Gastroesophageal sphincter (tissue), 3 donors: ENCODE results near the gene TIMM9.

Experiments used
- POLR2A ChIP-seq, 2 donors: fragments of 450-650 bp; IDR thresholded peaks; one replicate each; pipeline ENCODE4 v1.6.1; 2017; ENCODE audit warnings: antibody characterized with exemption in 2 of 2, mild to moderate bottlenecking in 2 of 2, moderate library complexity in 1 of 2
- POLR2AphosphoS5 ChIP-seq: sonication (generic); formaldehyde crosslinking; IDR thresholded peaks from one replicate; pipeline ENCODE4 v1.6.1; 2017; ENCODE audit warnings: antibody characterized with exemption
- TF ChIP-seq, protein P1 (sequence below), 4 experiments: fragments of 200-600 bp in 2 of 4; fragments of 450-650 bp in 2 of 4; sonication (generic) in 1 of 4; IDR thresholded peaks; one replicate each; pipeline ENCODE4 v1.5.1; 2017 to 2019; ENCODE audit warnings: antibody characterized with exemption in 4 of 4, mild to moderate bottlenecking in 2 of 4, moderate library complexity in 2 of 4

DNA sequence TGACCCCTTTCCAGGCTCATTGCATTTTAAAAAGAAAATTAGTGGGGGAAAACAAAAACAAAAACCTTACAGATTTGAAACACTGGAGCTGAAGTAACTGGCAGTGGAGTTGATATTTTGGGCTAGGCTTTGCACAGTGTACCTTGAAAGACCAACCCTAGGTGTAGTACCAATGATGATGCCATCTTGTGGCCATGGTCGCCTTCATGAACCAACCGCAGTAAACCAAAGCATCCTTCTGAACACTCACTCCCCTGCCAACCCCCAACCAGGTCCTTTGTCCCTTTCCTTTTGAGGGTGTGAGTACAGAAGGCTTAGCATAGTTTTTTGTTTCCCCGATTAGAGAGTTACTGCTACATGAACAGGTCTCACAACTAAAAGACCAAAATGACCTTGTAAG lies 25.7 kb downstream of the TIMM9 start:
- TF ChIP-seq, protein P1, sequence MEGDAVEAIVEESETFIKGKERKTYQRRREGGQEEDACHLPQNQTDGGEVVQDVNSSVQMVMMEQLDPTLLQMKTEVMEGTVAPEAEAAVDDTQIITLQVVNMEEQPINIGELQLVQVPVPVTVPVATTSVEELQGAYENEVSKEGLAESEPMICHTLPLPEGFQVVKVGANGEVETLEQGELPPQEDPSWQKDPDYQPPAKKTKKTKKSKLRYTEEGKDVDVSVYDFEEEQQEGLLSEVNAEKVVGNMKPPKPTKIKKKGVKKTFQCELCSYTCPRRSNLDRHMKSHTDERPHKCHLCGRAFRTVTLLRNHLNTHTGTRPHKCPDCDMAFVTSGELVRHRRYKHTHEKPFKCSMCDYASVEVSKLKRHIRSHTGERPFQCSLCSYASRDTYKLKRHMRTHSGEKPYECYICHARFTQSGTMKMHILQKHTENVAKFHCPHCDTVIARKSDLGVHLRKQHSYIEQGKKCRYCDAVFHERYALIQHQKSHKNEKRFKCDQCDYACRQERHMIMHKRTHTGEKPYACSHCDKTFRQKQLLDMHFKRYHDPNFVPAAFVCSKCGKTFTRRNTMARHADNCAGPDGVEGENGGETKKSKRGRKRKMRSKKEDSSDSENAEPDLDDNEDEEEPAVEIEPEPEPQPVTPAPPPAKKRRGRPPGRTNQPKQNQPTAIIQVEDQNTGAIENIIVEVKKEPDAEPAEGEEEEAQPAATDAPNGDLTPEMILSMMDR (IDR thresholded peaks at IDR 0.05): no peak
- no peak for TF ChIP-seq POLR2AphosphoS5
- TF ChIP-seq POLR2A (IDR thresholded peaks at IDR 0.05): no peak
